ENCODE measurements around the gene MFAP2. TPM values are rescaled to one million over a fixed set of nuclear protein-coding genes. Genes with fewer than 3 reads are reported as not detected.
A peak's percentile ranks its signal among the peaks of the same experiment; 100 is the strongest.

MFAP2 gene
- total and polyA plus RNA-seq, 2 experiments from 2014 or later, result 129 to 255 TPM

DNA sequence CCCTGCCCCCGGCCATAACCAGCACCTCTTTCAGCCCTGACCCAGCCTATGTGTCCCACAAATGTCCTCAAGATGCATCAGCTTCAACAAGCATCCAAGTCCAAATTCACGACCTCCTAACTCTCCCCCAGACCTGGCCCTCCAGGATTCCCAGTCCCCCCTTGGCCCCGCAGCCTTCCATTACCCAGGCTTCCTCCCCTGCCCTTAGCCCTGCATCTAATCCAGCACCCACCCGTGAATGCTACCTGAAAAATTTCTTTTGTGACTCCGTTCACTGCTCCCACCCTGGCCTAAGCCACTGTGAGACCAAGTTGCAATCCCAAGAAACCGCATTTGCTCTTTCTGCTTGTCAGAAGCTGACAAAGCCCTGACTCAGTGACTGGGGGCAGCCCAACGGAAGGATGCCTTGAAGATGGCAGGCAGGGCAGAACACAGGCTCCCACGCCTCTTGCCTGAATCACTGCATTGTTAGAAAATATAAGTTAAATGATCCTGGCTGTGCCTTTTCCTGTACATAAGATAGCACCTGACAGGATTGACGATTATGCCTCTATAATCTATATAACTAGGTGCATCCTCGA is 939 bp upstream of the MFAP2 start (continued):
- TF ChIP-seq, protein P1, sequence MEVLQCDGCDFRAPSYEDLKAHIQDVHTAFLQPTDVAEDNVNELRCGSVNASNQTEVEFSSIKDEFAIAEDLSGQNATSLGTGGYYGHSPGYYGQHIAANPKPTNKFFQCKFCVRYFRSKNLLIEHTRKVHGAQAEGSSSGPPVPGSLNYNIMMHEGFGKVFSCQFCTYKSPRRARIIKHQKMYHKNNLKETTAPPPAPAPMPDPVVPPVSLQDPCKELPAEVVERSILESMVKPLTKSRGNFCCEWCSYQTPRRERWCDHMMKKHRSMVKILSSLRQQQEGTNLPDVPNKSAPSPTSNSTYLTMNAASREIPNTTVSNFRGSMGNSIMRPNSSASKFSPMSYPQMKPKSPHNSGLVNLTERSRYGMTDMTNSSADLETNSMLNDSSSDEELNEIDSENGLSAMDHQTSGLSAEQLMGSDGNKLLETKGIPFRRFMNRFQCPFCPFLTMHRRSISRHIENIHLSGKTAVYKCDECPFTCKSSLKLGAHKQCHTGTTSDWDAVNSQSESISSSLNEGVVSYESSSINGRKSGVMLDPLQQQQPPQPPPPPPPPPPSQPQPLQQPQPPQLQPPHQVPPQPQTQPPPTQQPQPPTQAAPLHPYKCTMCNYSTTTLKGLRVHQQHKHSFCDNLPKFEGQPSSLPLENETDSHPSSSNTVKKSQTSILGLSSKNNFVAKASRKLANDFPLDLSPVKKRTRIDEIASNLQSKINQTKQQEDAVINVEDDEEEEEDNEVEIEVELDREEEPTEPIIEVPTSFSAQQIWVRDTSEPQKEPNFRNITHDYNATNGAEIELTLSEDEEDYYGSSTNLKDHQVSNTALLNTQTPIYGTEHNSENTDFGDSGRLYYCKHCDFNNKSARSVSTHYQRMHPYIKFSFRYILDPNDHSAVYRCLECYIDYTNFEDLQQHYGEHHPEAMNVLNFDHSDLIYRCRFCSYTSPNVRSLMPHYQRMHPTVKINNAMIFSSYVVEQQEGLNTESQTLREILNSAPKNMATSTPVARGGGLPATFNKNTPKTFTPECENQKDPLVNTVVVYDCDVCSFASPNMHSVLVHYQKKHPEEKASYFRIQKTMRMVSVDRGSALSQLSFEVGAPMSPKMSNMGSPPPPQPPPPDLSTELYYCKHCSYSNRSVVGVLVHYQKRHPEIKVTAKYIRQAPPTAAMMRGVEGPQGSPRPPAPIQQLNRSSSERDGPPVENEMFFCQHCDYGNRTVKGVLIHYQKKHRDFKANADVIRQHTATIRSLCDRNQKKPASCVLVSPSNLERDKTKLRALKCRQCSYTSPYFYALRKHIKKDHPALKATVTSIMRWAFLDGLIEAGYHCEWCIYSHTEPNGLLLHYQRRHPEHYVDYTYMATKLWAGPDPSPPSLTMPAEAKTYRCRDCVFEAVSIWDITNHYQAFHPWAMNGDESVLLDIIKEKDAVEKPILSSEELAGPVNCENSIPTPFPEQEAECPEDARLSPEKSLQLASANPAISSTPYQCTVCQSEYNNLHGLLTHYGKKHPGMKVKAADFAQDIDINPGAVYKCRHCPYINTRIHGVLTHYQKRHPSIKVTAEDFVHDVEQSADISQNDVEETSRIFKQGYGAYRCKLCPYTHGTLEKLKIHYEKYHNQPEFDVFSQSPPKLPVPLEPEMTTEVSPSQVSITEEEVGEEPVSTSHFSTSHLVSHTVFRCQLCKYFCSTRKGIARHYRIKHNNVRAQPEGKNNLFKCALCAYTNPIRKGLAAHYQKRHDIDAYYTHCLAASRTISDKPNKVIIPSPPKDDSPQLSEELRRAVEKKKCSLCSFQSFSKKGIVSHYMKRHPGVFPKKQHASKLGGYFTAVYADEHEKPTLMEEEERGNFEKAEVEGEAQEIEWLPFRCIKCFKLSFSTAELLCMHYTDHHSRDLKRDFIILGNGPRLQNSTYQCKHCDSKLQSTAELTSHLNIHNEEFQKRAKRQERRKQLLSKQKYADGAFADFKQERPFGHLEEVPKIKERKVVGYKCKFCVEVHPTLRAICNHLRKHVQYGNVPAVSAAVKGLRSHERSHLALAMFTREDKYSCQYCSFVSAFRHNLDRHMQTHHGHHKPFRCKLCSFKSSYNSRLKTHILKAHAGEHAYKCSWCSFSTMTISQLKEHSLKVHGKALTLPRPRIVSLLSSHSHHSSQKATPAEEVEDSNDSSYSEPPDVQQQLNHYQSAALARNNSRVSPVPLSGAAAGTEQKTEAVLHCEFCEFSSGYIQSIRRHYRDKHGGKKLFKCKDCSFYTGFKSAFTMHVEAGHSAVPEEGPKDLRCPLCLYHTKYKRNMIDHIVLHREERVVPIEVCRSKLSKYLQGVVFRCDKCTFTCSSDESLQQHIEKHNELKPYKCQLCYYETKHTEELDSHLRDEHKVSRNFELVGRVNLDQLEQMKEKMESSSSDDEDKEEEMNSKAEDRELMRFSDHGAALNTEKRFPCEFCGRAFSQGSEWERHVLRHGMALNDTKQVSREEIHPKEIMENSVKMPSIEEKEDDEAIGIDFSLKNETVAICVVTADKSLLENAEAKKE (CRISPR knock-in tag; IDR thresholded peaks at IDR 0.05), result no peak
- TF ChIP-seq NANOG (IDR thresholded peaks at IDR 0.05; ENCODE audit: borderline replicate concordance) (no peak), EZH2 (IDR thresholded peaks at IDR 0.05; ENCODE audit: low read depth, unreplicated experiment) (no peak), JUNB (IDR thresholded peaks at IDR 0.05; ENCODE audit: unreplicated experiment) (no peak)

DNA sequence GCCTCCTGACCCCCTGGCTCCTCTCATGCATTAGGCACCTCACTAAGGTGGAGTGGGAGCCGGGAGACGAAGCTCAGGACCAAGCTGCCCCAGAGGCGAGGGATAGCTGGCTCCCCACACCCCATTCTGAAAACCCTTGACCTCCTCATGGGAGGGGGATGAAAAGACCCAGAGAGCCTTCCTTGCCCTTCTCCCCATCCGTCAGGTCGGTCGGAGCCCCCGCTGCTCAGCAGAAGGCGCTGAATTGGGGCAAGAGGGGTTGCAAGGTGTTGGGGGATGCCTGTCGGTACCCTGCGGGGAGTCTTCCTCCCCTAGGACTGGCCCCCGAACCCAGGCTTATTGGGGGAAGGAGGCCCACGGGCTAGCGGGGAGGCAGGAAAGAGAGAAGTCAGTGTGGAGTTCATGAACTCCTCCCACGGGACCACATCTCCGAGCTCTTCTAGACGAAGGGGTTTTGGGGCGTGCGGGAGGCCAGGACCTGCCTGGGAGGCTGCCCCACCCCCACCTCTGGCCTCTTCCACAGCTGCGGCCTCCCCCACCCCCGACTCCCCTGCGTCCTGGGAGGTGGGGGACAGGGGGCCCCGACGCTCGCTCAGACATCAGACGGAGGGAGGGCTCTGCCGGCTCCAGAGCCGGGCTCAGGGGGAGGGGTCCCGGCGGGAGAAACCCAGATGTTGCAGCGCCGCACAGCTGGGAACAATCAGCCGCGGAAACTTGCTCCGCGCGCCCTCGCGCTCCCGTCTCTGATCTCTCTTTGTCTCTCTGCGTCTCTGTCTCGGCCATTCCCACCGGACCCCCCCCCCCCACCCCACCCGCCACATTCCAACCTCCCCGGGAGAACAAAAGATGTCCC is 719 bp downstream of the MFAP2 start:
- H3K27ac Mint-ChIP-seq, result 0 out of 2 replicates have a peak overlapping the region, but pooled peaks have one; percentile 23
- TF ChIP-seq, protein P2, sequence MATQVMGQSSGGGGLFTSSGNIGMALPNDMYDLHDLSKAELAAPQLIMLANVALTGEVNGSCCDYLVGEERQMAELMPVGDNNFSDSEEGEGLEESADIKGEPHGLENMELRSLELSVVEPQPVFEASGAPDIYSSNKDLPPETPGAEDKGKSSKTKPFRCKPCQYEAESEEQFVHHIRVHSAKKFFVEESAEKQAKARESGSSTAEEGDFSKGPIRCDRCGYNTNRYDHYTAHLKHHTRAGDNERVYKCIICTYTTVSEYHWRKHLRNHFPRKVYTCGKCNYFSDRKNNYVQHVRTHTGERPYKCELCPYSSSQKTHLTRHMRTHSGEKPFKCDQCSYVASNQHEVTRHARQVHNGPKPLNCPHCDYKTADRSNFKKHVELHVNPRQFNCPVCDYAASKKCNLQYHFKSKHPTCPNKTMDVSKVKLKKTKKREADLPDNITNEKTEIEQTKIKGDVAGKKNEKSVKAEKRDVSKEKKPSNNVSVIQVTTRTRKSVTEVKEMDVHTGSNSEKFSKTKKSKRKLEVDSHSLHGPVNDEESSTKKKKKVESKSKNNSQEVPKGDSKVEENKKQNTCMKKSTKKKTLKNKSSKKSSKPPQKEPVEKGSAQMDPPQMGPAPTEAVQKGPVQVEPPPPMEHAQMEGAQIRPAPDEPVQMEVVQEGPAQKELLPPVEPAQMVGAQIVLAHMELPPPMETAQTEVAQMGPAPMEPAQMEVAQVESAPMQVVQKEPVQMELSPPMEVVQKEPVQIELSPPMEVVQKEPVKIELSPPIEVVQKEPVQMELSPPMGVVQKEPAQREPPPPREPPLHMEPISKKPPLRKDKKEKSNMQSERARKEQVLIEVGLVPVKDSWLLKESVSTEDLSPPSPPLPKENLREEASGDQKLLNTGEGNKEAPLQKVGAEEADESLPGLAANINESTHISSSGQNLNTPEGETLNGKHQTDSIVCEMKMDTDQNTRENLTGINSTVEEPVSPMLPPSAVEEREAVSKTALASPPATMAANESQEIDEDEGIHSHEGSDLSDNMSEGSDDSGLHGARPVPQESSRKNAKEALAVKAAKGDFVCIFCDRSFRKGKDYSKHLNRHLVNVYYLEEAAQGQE (IDR thresholded peaks at IDR 0.05; ENCODE audit: unreplicated experiment), result no peak
- TF ChIP-seq NANOG (IDR thresholded peaks at IDR 0.05; ENCODE audit: borderline replicate concordance) (no peak), EZH2phosphoT487 (IDR thresholded peaks at IDR 0.05; ENCODE audit: unreplicated experiment) (no peak), JUNB (IDR thresholded peaks at IDR 0.05; ENCODE audit: unreplicated experiment) (no peak), ZNF114 (CRISPR knock-in tag; IDR thresholded peaks at IDR 0.05) (no peak), ZNF331 (CRISPR knock-in tag; IDR thresholded peaks at IDR 0.05; ENCODE audit: low read depth) (no peak)
- TF ChIP-seq, protein P3, sequence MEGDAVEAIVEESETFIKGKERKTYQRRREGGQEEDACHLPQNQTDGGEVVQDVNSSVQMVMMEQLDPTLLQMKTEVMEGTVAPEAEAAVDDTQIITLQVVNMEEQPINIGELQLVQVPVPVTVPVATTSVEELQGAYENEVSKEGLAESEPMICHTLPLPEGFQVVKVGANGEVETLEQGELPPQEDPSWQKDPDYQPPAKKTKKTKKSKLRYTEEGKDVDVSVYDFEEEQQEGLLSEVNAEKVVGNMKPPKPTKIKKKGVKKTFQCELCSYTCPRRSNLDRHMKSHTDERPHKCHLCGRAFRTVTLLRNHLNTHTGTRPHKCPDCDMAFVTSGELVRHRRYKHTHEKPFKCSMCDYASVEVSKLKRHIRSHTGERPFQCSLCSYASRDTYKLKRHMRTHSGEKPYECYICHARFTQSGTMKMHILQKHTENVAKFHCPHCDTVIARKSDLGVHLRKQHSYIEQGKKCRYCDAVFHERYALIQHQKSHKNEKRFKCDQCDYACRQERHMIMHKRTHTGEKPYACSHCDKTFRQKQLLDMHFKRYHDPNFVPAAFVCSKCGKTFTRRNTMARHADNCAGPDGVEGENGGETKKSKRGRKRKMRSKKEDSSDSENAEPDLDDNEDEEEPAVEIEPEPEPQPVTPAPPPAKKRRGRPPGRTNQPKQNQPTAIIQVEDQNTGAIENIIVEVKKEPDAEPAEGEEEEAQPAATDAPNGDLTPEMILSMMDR (conservative IDR thresholded peaks at IDR 0.05; ENCODE audit: low read depth in 2 of 2), result no peak

More for the DNA sequence above, 719 bp downstream of the MFAP2 start:
- H3K27ac ChIP-seq (ENCODE audit: low read depth), result no peak overlapping the region
- H2AFZ ChIP-seq, result 0 out of 2 replicates have a peak overlapping the region, but pooled peaks have one; percentile 59
- Mint-ChIP-seq H3K27me3 (ENCODE audit: insufficient read depth, low read depth, poor library complexity) (peaks cover 29% of the 10 kb centered on the region), H3K4me1 (peaks cover 46% of the 10 kb centered on the region), H3K36me3 (ENCODE audit: low read depth) (peaks cover 24% of the 10 kb centered on the region), H3K4me3 (peak overlapping the region; percentile 86), H3K9me3 (no peaks in the 10 kb centered on the region; the same call in 2 of the 3 replicates)
- no peaks in the 10 kb centered on the region; the same call in 1 of the 2 replicates for H4K20me1 ChIP-seq (replicated peaks; ENCODE audit: insufficient read depth)
- H3K9me2 ChIP-seq (ENCODE audit: insufficient read depth), result no peaks in the 10 kb centered on the region
- peaks cover 7% of the 10 kb centered on the region for H3K4me1 ChIP-seq (ENCODE audit: insufficient read depth)
- H3K79me2 ChIP-seq (replicated peaks; ENCODE audit: insufficient read depth), result peaks cover 27% of the 10 kb centered on the region
- H3K4me3 ChIP-seq, result peak overlapping the region; percentile 88
- DNase-seq (ENCODE audit: low spot score), result peak; percentile 68
- H3K4me2 ChIP-seq, result peak overlapping the region; percentile 99
- no peaks in the 10 kb centered on the region for H3K36me3 ChIP-seq (ENCODE audit: insufficient read depth)
- peaks cover 15% of the 10 kb centered on the region; the same call in 1 of the 2 replicates for H3F3A ChIP-seq (replicated peaks; ENCODE audit: low read depth)
- no peaks in the 10 kb centered on the region for H3K27me3 ChIP-seq (ENCODE audit: insufficient read depth)
- ATAC-seq, result peak; percentile 33
